IgD-negative memory B cell (primary cell): ENCODE data around the gene MASP2. TPM values are rescaled to one million over a fixed set of nuclear protein-coding genes. Genes with fewer than 3 reads are reported as not detected.
"Not testable (repeated sequence)": the region's sequence is repeated elsewhere in the genome, so short reads cannot be mapped to it uniquely, and the experiment has no call there.

Source experiments
- H3K27ac Mint-ChIP-seq, 3 donors: one replicate each; pipeline ENCODE4 v1.8.0; 2020 to 2022; ENCODE audit warnings: mild to moderate bottlenecking in 3 of 3, mixed read lengths in 3 of 3, moderate library complexity in 1 of 3
- H3K27me3 Mint-ChIP-seq: one replicate; pipeline ENCODE4 v1.8.0; 2021; ENCODE audit warnings: mixed read lengths
- H3K36me3 Mint-ChIP-seq: one replicate; pipeline ENCODE4 v1.8.0; 2020; ENCODE audit warnings: mild to moderate bottlenecking, mixed read lengths
- H3K4me1 Mint-ChIP-seq, 3 donors: one replicate each; pipeline ENCODE4 v1.8.0; 2020 to 2022; ENCODE audit warnings: mixed read lengths in 3 of 3, mild to moderate bottlenecking in 1 of 3
- H3K4me3 Mint-ChIP-seq, 4 donors: one replicate each; pipeline ENCODE4 v1.8.0; 2020 to 2022; ENCODE audit warnings: mild to moderate bottlenecking in 4 of 4, mixed read lengths in 4 of 4, moderate library complexity in 3 of 4
- H3K9me3 Mint-ChIP-seq, 3 donors: one replicate each; pipeline ENCODE4 v1.8.0; 2020 to 2021; ENCODE audit warnings: mixed read lengths in 3 of 3, mild to moderate bottlenecking in 1 of 3
- polyA plus RNA-seq: library from polyadenylated mRNA; unstranded; fragments of 300-500 nt; fragmentation: Illumina TruSeq; gene quantifications from one replicate; pipeline ENCODE4 v1.2.3, GENCODE V29; 2021

MASP2 gene
- polyA plus RNA-seq, 1 donor from 2014 or later = not detected

DNA sequence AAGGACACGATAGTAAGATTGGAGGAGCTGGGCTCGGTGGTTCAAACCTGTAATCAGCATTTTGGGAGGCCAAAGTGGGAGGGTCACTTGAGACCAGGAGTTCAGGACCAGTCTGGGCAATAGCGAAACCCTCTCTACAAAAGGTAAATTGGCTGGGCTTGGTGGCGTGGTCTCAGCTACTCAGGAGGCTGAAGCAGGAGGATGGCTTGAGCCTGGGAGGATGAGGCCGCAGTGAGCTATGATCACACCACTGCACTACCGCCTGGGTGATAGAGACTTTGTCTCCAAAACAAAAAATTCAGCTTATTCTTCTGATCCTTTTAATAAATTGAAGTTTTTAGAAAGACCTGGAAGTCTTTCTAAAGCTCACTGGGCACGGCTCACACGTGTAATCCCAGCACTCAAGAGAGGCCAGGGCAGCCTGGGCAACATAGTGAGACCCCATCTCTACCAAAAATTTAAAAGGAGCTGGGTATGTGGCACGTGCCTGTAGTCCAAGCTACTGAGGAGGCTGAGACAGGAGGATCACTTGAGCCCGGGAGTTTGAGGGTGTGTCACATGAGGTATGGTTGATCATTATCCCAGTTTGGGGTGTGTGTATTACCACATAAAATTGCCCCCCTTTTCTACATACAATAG, 15.3 kb downstream of the MASP2 start:
- Mint-ChIP-seq H3K27me3 (peaks cover 2% of the 10 kb centered on the region), H3K4me1 (peaks cover 0 to 5% (median 0%) of the 10 kb centered on the region in 3 donors), H3K36me3 (no peaks in the 10 kb centered on the region), H3K4me3 (no peak overlapping the region), H3K9me3 (no peaks in the 10 kb centered on the region), H3K27ac (no peak overlapping the region)

DNA sequence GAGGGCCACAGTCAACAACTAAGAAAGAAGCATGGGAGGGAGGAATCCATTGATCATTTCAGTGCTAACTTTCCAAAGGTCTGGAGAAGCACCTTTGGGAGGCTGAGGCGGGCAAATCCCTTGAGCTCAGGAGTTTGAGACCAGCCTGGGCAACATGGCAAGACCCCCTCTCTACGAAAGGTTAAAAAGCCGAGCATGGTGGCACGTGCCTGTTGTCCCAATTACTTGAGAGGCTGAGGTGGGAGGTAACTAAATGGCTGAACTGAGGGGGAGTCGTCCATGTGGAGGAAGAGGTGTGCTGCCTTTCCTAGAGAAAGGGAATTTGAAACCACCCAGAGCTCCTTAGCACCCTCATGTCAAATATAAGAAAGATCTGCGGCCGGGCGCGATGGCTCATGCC, 16.2 kb downstream of the MASP2 start:
- H3K36me3 Mint-ChIP-seq = no peaks in the 10 kb centered on the region
- no peak overlapping the region for H3K4me3 Mint-ChIP-seq
- H3K27ac Mint-ChIP-seq = peak overlapping the region in 1 of 3 donors; percentile 64

DNA sequence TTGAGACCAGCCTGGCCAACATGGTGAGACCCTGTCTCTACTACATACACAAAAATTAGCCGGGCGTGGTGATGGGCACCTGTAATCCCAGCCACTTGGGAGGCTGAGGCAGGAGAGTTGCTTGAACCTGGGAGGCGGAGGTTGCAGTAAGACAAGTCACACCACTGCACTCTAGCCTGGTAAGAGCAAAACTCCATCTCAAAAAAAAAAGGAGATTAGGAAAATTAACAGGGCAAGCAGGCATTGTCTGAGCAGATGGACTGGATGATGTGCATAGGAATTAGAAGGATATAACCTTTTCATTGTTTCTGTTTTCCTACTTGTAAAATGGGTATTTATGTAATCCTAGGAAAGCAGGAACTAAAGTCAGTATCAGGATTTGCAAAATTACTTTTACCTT, 19.0 kb downstream of the MASP2 start:
- Mint-ChIP-seq H3K36me3 (peaks cover 3% of the 10 kb centered on the region), H3K27ac (no peak overlapping the region), H3K9me3 (no peaks in the 10 kb centered on the region), H3K4me3 (no peak overlapping the region), H3K4me1 (peaks cover 2 to 10% (median 9%) of the 10 kb centered on the region in 3 donors), H3K27me3 (no peaks in the 10 kb centered on the region)

More for the DNA sequence above, 16.2 kb downstream of the MASP2 start:
- H3K4me1 Mint-ChIP-seq = peaks cover 0 to 5% (median 0%) of the 10 kb centered on the region in 3 donors
- peaks cover 2% of the 10 kb centered on the region for H3K27me3 Mint-ChIP-seq
- no peaks in the 10 kb centered on the region for H3K9me3 Mint-ChIP-seq

DNA sequence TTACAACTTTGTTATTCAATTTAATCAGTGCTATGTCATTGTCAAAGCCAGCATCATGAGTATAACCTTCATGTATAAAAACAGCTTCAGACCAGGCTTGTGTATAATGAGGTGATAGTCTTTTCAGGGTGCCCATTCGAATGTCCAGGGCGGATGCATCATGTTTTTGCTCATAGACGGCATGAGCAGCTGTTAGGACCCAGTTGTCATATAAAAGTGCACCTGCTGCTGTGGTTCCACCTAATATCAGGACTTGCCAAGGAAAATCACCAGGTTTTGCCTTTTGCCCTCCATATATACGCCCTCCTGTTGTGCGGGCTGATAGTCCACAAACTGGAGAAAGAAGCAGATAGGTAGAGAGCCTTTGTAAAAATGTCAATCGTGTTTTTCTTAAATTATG, 19.7 kb downstream of the MASP2 start:
- H3K27me3 Mint-ChIP-seq = no peaks in the 10 kb centered on the region
- H3K27ac Mint-ChIP-seq = no peak overlapping the region
- peaks cover 2 to 10% (median 9%) of the 10 kb centered on the region in 3 donors for H3K4me1 Mint-ChIP-seq
- H3K4me3 Mint-ChIP-seq = no peak overlapping the region
- no peaks in the 10 kb centered on the region for H3K9me3 Mint-ChIP-seq
- H3K36me3 Mint-ChIP-seq = peaks cover 5% of the 10 kb centered on the region

DNA sequence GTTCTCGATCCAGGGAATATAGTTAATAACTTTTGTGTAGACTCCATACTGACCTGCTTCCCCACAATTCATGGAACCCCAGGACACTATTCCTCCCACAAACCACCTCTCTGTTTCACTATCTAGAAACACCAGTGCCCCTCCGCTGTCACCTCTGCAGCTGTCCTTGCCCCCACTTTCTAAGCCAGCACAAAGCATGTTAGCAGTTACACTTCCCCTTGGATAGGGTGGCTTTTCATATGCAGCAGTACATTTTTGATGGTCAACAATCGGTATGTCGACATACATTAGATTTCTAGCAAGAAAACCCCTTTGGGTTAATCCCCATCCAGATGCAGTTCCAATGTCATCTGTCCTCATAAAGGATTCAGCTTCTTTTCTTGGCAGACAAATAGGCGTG, 20.1 kb downstream of the MASP2 start:
- peaks cover 5% of the 10 kb centered on the region for H3K36me3 Mint-ChIP-seq
- H3K27ac Mint-ChIP-seq = peak overlapping the region in 1 of 3 donors; percentile 19
- peaks cover 2 to 10% (median 9%) of the 10 kb centered on the region in 3 donors for H3K4me1 Mint-ChIP-seq
- no peaks in the 10 kb centered on the region for H3K9me3 Mint-ChIP-seq
- H3K27me3 Mint-ChIP-seq = no peaks in the 10 kb centered on the region
- no peak overlapping the region for H3K4me3 Mint-ChIP-seq

DNA sequence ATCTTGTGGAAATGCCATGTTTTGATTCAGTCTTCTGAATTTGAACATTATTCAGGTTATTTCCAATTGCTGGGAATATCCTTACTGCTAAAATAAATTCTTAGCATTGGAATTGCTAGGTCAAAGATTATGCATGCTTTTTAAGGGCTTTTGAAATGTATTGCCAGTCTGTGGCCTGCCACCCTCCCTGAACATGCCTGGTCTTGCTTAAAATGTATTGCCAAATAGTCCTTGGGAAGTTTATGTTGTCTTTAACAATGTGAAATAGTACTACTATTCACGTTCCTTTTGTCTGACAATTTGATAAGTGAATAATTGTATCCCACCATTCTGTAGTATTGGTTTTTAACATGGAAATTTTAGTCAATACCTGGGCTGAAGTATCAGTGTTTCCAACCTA, 21.0 kb downstream of the MASP2 start:
- Mint-ChIP-seq H3K36me3 (peaks cover 5% of the 10 kb centered on the region), H3K4me1 (peaks cover 2 to 10% (median 9%) of the 10 kb centered on the region in 3 donors), H3K9me3 (no peaks in the 10 kb centered on the region), H3K27me3 (no peaks in the 10 kb centered on the region), H3K4me3 (no peak overlapping the region), H3K27ac (no peak overlapping the region)

DNA sequence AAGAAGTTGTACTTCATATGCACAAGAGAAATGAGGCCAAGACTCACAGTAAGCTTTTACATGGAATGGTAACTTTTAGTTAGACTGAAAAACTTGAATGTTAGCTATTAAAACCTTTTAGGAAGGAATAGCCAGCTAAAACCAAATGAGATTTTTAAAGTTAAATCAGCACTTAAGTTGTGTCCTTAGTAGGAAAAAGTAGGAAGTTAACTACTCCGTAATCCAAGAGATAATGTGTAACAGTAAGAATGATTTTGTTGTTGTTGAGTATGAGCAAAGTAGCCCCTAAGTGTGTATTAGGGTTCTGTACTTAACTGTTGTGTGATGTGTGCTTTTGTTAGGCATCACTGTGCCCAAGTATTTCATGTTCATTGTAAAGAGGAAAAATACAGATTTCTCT, 21.4 kb downstream of the MASP2 start:
- Mint-ChIP-seq H3K27ac (no peak overlapping the region), H3K9me3 (no peaks in the 10 kb centered on the region), H3K4me1 (peaks cover 2 to 10% (median 9%) of the 10 kb centered on the region in 3 donors), H3K27me3 (no peaks in the 10 kb centered on the region), H3K4me3 (no peak overlapping the region), H3K36me3 (peaks cover 5% of the 10 kb centered on the region)

DNA sequence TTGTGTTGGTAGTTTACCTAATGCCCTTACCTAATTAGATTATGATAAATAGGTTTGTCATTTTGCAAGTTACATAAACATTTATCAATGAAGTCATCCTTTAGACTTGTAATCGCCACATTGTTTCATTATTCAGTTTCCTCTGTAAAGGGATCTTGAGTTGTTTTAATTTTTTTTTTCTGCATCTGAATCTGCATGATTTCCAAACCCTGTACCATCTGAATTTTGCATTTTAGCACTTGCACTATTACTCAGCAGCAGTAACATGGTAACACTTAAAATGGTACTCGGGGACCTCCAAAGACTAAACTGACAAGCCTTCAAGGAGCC, 22.2 kb downstream of the MASP2 start:
- Mint-ChIP-seq H3K4me3 (no peak overlapping the region), H3K4me1 (peaks cover 2 to 10% (median 9%) of the 10 kb centered on the region in 3 donors), H3K27me3 (no peaks in the 10 kb centered on the region), H3K36me3 (peaks cover 5% of the 10 kb centered on the region), H3K9me3 (no peaks in the 10 kb centered on the region), H3K27ac (peak overlapping the region in 2 of 3 donors; percentile 45 to 59)

DNA sequence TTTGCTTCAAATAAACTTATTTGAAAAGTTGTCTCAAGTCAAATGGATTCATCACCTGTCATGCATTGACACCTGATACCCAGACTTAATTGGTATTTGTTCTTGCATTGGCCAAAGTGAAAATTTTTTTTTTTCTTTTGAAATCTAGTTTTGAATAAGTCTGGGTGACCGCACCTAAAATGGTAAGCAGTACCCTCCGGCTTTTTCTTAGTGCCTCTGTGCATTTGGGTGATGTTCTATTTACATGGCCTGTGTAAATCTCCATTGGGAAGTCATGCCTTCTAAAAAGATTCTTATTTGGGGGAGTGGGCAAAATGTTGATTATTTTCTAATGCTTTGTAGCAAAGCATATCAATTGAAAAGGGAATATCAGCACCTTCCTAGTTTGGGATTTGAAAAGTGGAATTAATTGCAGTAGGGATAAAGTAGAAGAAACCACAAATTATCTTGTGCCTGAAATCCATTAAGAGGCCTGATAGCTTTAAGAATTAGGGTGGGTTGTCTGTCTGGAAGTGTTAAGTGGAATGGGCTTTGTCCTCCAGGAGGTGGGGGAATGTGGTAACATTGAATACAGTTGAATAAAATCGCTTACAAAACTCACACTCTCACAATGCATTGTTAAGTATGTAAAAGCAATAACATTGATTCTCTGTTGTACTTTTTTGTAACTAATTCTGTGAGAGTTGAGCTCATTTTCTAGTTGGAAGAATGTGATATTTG, 22.7 kb downstream of the MASP2 start:
- Mint-ChIP-seq H3K4me1 (peaks cover 2 to 10% (median 9%) of the 10 kb centered on the region in 3 donors), H3K36me3 (peaks cover 5% of the 10 kb centered on the region), H3K27me3 (no peaks in the 10 kb centered on the region), H3K27ac (peak overlapping the region in 2 of 3 donors; percentile 45 to 56), H3K4me3 (no peak overlapping the region), H3K9me3 (no peaks in the 10 kb centered on the region)

DNA sequence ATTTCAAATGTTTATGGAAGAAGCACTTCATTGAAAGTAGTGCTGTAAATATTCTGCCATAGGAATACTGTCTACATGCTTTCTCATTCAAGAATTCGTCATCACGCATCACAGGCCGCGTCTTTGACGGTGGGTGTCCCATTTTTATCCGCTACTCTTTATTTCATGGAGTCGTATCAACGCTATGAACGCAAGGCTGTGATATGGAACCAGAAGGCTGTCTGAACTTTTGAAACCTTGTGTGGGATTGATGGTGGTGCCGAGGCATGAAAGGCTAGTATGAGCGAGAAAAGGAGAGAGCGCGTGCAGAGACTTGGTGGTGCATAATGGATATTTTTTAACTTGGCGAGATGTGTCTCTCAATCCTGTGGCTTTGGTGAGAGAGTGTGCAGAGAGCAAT, 23.8 kb downstream of the MASP2 start:
- H3K4me1 Mint-ChIP-seq = peaks cover 6 to 16% (median 13%) of the 10 kb centered on the region in 3 donors
- no peaks in the 10 kb centered on the region for H3K9me3 Mint-ChIP-seq
- no peaks in the 10 kb centered on the region for H3K27me3 Mint-ChIP-seq
- no peak overlapping the region for H3K4me3 Mint-ChIP-seq
- peak overlapping the region in 1 of 3 donors; percentile 82 for H3K27ac Mint-ChIP-seq
- H3K36me3 Mint-ChIP-seq = peaks cover 10% of the 10 kb centered on the region

DNA sequence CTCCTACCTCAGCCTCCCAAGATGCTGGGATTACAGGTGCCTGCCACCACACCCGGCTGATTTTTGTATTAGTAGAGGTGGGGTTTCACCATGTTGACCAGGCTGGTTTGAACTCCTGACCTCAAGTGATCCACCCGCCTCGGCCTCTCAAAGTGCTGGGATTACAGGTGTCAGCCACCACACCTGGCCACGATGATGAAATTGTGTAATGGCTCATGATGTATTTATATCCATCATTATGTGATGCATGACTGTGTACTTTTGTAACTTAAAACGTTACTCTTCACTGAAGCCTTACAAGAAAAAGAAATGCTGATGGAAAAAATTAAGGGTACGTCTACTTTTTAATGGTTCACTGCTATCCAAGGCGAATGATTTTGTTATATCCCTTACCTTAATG, 27.1 kb downstream of the MASP2 start:
- Mint-ChIP-seq H3K9me3 (no peaks in the 10 kb centered on the region), H3K4me3 (no peak overlapping the region), H3K36me3 (peaks cover 10% of the 10 kb centered on the region), H3K27me3 (no peaks in the 10 kb centered on the region), H3K4me1 (peaks cover 7 to 19% (median 19%) of the 10 kb centered on the region in 3 donors), H3K27ac (no peak overlapping the region)

DNA sequence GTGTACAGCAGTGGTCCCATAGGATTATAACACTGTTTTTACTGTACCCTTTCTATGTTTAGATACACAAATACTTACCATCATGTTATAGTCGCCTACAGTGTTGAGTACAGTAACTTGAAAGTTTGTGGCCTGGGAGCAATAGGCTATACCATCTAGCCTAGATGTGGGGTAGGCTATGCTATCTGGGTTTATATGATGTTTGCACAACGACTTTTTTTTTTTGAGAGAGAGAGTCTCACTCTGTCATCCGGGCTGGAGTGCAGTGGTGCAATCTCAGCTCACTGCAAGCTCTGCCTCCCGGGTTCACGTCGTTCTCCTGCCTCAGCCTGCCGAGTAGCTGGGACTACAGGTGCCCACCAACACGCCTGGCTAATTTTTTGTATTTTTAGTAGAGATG, 27.7 kb downstream of the MASP2 start:
- H3K9me3 Mint-ChIP-seq, H3K27me3 Mint-ChIP-seq, H3K36me3 Mint-ChIP-seq, H3K4me3 Mint-ChIP-seq, H3K27ac Mint-ChIP-seq: not testable (repeated sequence)
- H3K4me1 Mint-ChIP-seq = peaks cover 6 to 20% (median 17%) of the 10 kb centered on the region in 3 donors

DNA sequence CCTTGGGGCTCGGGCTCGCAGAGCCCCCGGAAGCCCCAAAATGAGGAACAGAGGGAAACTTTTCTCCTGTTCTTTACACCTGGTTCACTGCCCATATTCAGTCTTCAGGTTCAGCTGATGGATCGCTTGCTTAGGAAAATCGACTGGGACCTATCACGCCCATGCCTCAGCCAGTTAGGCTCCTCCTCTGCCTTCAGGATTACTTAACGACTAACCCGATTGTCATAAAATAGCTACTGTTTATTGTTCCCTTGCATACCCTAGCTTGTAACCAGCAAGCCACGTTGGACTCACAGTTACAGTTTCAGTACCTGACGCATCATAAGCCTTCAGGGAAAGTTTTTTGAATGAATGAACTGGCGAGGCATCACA, 33.9 kb downstream of the MASP2 start:
- Mint-ChIP-seq H3K4me1 (peaks cover 10 to 17% (median 14%) of the 10 kb centered on the region in 3 donors), H3K36me3 (peaks cover 2% of the 10 kb centered on the region), H3K27me3 (no peaks in the 10 kb centered on the region), H3K27ac (peak overlapping the region; percentile 31 to 99 (median 99)), H3K9me3 (no peaks in the 10 kb centered on the region), H3K4me3 (peak overlapping the region; percentile 89 to 100 (median 97))

DNA sequence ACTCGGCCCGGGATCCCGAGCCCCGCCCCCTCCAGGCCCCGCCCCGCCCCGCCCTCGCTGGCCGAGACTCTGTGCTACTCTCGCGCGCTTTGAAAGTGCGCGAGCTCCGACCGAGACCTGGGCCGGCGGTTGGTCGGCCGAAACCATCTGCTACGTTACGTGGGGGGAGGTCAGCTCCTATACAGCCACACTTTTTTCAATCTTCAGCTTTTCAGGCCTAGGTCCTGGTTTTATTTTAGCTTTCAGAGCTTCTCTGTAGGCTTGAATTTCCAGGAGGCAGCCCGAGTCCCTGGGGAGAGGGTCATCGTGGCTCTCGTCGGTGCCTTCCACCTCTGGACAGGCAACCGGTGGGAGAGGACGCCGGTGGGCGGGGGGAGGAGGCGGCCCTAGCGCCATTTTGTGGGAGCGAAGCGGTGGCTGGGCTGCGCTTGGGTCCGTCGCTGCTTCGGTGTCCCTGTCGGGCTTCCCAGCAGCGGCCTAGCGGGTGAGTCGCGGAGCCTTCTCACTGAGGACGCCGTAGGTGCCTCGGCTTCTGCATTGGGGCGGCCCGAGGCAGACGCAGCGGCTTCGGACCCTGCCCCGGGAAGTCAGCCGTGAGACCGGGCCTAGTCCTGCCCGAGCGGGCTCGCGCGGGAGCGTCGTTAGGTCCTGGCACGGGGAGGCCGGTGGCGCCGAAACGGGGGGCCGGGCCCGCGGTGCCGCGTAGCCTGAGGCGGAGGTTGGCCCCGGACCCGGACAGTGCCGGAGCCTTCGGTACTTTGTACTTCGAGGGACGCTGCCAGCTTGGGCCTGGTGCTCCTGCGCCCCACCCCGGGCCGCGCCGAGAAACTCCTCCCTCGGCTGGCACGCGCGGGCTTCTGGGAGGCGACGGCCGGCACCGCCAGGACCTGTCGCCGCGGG, 34.5 kb downstream of the MASP2 start, which contains the start of gene TARDBP:
Gene TARDBP, plus strand, starts transcription at position 395 of the 900 bp plus-strand sequence. CDS start 1,074 bp downstream, outside the sequence.
- no peaks in the 10 kb centered on the region for H3K27me3 Mint-ChIP-seq
- H3K9me3 Mint-ChIP-seq = no peaks in the 10 kb centered on the region
- H3K36me3 Mint-ChIP-seq = peaks cover 2% of the 10 kb centered on the region
- peak within 1 kb of the TSS; percentile 89 to 100 (median 97) for H3K4me3 Mint-ChIP-seq
- H3K27ac Mint-ChIP-seq = peak within 1 kb of the TSS; percentile 99
- peaks cover 10 to 17% (median 14%) of the 10 kb centered on the region in 3 donors for H3K4me1 Mint-ChIP-seq

DNA sequence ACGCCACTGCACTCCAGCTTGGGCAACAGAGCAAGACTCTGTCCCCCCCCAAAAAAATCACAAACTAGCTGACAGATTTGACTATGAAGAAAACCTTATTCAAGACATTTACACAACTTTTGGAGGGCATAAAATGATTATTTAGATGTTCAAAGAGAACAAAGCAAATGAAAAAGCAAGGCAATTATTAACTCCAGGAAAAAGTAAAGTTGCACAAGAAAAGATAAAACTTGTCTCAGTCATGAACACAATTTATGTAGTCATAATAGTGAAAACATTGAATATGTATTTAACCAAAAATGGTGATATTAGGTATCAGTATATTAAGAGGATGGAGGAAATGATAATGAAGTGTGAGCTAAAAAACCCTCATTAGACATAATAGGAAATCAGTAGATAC, 46.5 kb downstream of the MASP2 start:
- H3K4me3 Mint-ChIP-seq = no peak overlapping the region
- H3K27ac Mint-ChIP-seq = no peak overlapping the region
- H3K27me3 Mint-ChIP-seq = no peaks in the 10 kb centered on the region
- H3K4me1 Mint-ChIP-seq = no peaks in the 10 kb centered on the region
- H3K36me3 Mint-ChIP-seq = peaks cover 4% of the 10 kb centered on the region
- peaks cover 0 to 13% (median 3%) of the 10 kb centered on the region in 3 donors for H3K9me3 Mint-ChIP-seq
